Activated CD8-positive, alpha-beta T cell treated with anti-CD3 and anti-CD28 coated beads for 36 hours (primary cell): ENCODE results near the gene LGI4. TPM values are rescaled to one million over a fixed set of nuclear protein-coding genes. Genes with fewer than 3 reads are reported as not detected.

ENCODE experiments used
- ATAC-seq: fragments of 200-7000 bp; cut with Tn5 transposase; one replicate; pipeline ENCODE4 v1.10.0; 2021; ENCODE audit warnings: mild to moderate bottlenecking, moderate library complexity
- CTCF ChIA-PET: fragments of 350-600 bp; sonication (Branson Sonifier 250); formaldehyde crosslinking; loops from one replicate; lab custom pipeline; 2021; ENCODE audit warnings: antibody characterized with exemption; lab: Charles Lee
- POLR2A ChIA-PET: fragments of 350-600 bp; sonication (Branson Sonifier 250); formaldehyde crosslinking; loops from one replicate; lab custom pipeline; 2021; ENCODE audit warnings: antibody characterized with exemption; lab: Charles Lee
- DNase-seq: peaks from one replicate; pipeline ENCODE4 v3.0.0-alpha.2; 2020
- H3K27ac Mint-ChIP-seq: one replicate; pipeline ENCODE4 v1.8.0; 2021; ENCODE audit warnings: mild to moderate bottlenecking, mixed read lengths
- H3K27me3 Mint-ChIP-seq: one replicate; pipeline ENCODE4 v1.8.0; 2021; ENCODE audit warnings: mixed read lengths
- H3K36me3 Mint-ChIP-seq: one replicate; pipeline ENCODE4 v1.8.0; 2021; ENCODE audit warnings: low read depth, mixed read lengths
- H3K4me1 Mint-ChIP-seq: one replicate; pipeline ENCODE4 v1.8.0; 2021; ENCODE audit warnings: low read depth, mixed read lengths
- H3K4me3 Mint-ChIP-seq: one replicate; pipeline ENCODE4 v1.8.0; 2021; ENCODE audit warnings: mild to moderate bottlenecking, moderate library complexity, mixed read lengths
- H3K9me3 Mint-ChIP-seq: one replicate; pipeline ENCODE4 v1.8.0; 2021; ENCODE audit warnings: mixed read lengths
- intact Hi-C: fragments of 100-400 bp; cut with micrococcal nuclease; formaldehyde crosslinking; loops from one replicate; pipeline ENCODE4 v1.10.0; 2022
- total RNA-seq, 2 experiments: library from RNA; stranded (reverse); gene quantifications; one replicate each; pipeline ENCODE4 v1.2.3, GENCODE V29; 2021
- TF ChIP-seq, protein P1 (sequence below): fragments of 200-600 bp; IDR thresholded peaks from one replicate; pipeline ENCODE4 v1.8.0; 2022; ENCODE audit warnings: antibody characterized with exemption, mild to moderate bottlenecking

LGI4 gene
- total RNA-seq, 2 experiments from 2014 or later, result 0.25 to 0.27 TPM

GRCh38 chr19:35128398-35129057 is 6.3 kb downstream of the LGI4 start:
- ATAC-seq, result no peak

GRCh38 chr19:35127871-35128270 is 7.0 kb downstream of the LGI4 start:
- H3K9me3 Mint-ChIP-seq, result no peaks in the 10 kb centered on the region
- H3K4me3 Mint-ChIP-seq, result no peak overlapping the region
- no peak for ATAC-seq
- DNase-seq, result no peak
- H3K27me3 Mint-ChIP-seq, result no peaks in the 10 kb centered on the region
- H3K36me3 Mint-ChIP-seq, result no peaks in the 10 kb centered on the region
- no peak overlapping the region for H3K27ac Mint-ChIP-seq
- H3K4me1 Mint-ChIP-seq, result peaks cover 10% of the 10 kb centered on the region
- TF ChIP-seq, protein P1, sequence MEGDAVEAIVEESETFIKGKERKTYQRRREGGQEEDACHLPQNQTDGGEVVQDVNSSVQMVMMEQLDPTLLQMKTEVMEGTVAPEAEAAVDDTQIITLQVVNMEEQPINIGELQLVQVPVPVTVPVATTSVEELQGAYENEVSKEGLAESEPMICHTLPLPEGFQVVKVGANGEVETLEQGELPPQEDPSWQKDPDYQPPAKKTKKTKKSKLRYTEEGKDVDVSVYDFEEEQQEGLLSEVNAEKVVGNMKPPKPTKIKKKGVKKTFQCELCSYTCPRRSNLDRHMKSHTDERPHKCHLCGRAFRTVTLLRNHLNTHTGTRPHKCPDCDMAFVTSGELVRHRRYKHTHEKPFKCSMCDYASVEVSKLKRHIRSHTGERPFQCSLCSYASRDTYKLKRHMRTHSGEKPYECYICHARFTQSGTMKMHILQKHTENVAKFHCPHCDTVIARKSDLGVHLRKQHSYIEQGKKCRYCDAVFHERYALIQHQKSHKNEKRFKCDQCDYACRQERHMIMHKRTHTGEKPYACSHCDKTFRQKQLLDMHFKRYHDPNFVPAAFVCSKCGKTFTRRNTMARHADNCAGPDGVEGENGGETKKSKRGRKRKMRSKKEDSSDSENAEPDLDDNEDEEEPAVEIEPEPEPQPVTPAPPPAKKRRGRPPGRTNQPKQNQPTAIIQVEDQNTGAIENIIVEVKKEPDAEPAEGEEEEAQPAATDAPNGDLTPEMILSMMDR, result no peak
- ChIA-PET CTCF (interaction anchor here (0.6 to 1.4 kb wide), 5 partner anchors 8 to 61 kb away, joined by 3 to 7 read pairs (median 4); partner anchors contain the start of genes FXYD5 and LGI4), POLR2A (no interaction called here)
- intact Hi-C loops, result no loop called here

More at GRCh38 chr19:35128398-35129057, 6.3 kb downstream of the LGI4 start:
- no peaks in the 10 kb centered on the region for H3K27me3 Mint-ChIP-seq
- H3K27ac Mint-ChIP-seq, result no peak overlapping the region
- H3K36me3 Mint-ChIP-seq, result no peaks in the 10 kb centered on the region
- H3K4me3 Mint-ChIP-seq, result no peak overlapping the region
- no peak for DNase-seq
- peaks cover 10% of the 10 kb centered on the region for H3K4me1 Mint-ChIP-seq
- intact Hi-C loops, result no loop called here
- CTCF ChIA-PET, result interaction anchor here (1.3 kb wide), 1 partner anchor 14 kb away, joined by 4 read pairs; no protein-coding TSS in a partner anchor
- no peaks in the 10 kb centered on the region for H3K9me3 Mint-ChIP-seq
- TF ChIP-seq, protein P1, result no peak
- POLR2A ChIA-PET, result no interaction called here

DNA sequence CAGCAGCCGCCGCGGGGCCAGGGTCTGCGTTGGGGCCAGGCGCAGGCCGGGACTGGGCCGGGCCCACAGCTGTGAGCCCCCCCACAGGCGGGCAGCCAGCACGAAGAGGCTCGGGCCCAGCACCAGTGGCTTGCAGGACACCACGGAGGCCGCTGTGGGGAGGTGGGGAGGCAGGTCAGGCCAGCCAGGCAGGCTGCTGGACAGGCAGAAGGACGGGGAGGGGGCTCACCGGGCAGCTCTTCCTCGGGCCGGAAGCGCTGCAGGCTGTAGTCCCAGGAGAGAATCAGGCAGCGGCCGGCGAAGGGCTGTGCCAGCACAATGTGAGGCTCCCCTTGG is 8.3 kb downstream of the LGI4 start:
- intact Hi-C loops, result no loop called here
- DNase-seq (no peak), ATAC-seq (no peak)
- no peaks in the 10 kb centered on the region for H3K27me3 Mint-ChIP-seq
- H3K4me3 Mint-ChIP-seq, result no peak overlapping the region
- ChIA-PET CTCF (interaction anchor here (0.8 to 1.4 kb wide), 4 partner anchors 9 to 60 kb away, joined by 3 to 4 read pairs (median 4); partner anchors contain the start of gene FXYD5), POLR2A (no interaction called here)
- TF ChIP-seq, protein P1, result no peak
- no peaks in the 10 kb centered on the region for H3K36me3 Mint-ChIP-seq
- peaks cover 10% of the 10 kb centered on the region for H3K4me1 Mint-ChIP-seq
- no peak overlapping the region for H3K27ac Mint-ChIP-seq
- no peaks in the 10 kb centered on the region for H3K9me3 Mint-ChIP-seq

- POLR2A ChIA-PET, result interaction anchor here (0.6 kb wide), 1 partner anchor 146 kb away, joined by 3 read pairs; no protein-coding TSS in a partner anchor
- intact Hi-C loops, result no loop called here
- H3K4me1 Mint-ChIP-seq, result peaks cover 10% of the 10 kb centered on the region
- DNase-seq, result no peak
- H3K27me3 Mint-ChIP-seq, result no peaks in the 10 kb centered on the region
- H3K4me3 Mint-ChIP-seq, result no peak overlapping the region
- CTCF ChIA-PET, result interaction anchor here (0.8 to 2.1 kb wide), 6 partner anchors 9 to 59 kb away, joined by 3 to 11 read pairs (median 4); partner anchors contain the start of gene LGI4
- ATAC-seq, result no peak
- H3K36me3 Mint-ChIP-seq, result no peaks in the 10 kb centered on the region
- TF ChIP-seq, protein P1, result no peak
- no peaks in the 10 kb centered on the region for H3K9me3 Mint-ChIP-seq
- H3K27ac Mint-ChIP-seq, result no peak overlapping the region
Observed at GRCh38 chr19:35125749-35126623, 8.9 kb downstream of the LGI4 start.
